Measurements from ENCODE around the gene ERVK3-1.

- no peak for TF ChIP-seq POLR2A (IDR thresholded peaks at IDR 0.05; ENCODE audit: low read depth, low read length)
- TF ChIP-seq TAF1 (IDR thresholded peaks at IDR 0.05; ENCODE audit: borderline replicate concordance, low read depth, low read length), result no peak
These were observed 36.8 kb upstream of the ERVK3-1 start for GRCh38 chr19:58268344-58268743.

Measured in GM12892 (cell line).